HG02678 (cell line): ENCODE data around the gene ASB14.
"Not testable (repeated sequence)": the region's sequence is repeated elsewhere in the genome, so short reads cannot be mapped to it uniquely, and the experiment has no call there.

ENCODE experiments used
- ATAC-seq: cut with Tn5 transposase; IDR thresholded peaks from one replicate; pipeline ENCODE4 v1.9.1; 2021; ENCODE audit warnings: mild to moderate bottlenecking, moderate library complexity; ENCODE audit not compliant: unreplicated experiment

The ASB14 gene

GRCh38 chr3:57292159-57292896 is at the start of gene ASB14:
ASB14 (minus strand) TSS chr3:57292685; CDS start chr3:57292033, 652 bp downstream.
- no peak for ATAC-seq

- ATAC-seq, result not testable (repeated sequence)
Measured at GRCh38 chr3:57339071-57339642, 46.7 kb upstream of the ASB14 start.

- ATAC-seq, result not testable (repeated sequence)
Measured at GRCh38 chr3:57338272-57339070, 46.0 kb upstream of the ASB14 start.

GRCh38 chr3:57335283-57335938 is 42.9 kb upstream of the ASB14 start:
- no peak for ATAC-seq

GRCh38 chr3:57331078-57331610 is 38.7 kb upstream of the ASB14 start:
- no peak for ATAC-seq

- ATAC-seq, result not testable (repeated sequence)
Measured at GRCh38 chr3:57326498-57326897, 34.0 kb upstream of the ASB14 start.

- ATAC-seq, result no peak
Measured at GRCh38 chr3:57314204-57314603, 21.7 kb upstream of the ASB14 start.

- ATAC-seq, result no peak
Measured at GRCh38 chr3:57309769-57310360, 17.4 kb upstream of the ASB14 start.

GRCh38 chr3:57303520-57303919 is 11.0 kb upstream of the ASB14 start:
- ATAC-seq, result not testable (repeated sequence)

GRCh38 chr3:57298041-57298440 is 5.6 kb upstream of the ASB14 start:
- no peak for ATAC-seq

- ATAC-seq, result no peak
Measured at GRCh38 chr3:57292897-57293526, 527 bp upstream of the ASB14 start.

- ATAC-seq, result no peak
Measured at GRCh38 chr3:57288403-57288802, 4.1 kb downstream of the ASB14 start.

GRCh38 chr3:57287205-57287604 is 5.3 kb downstream of the ASB14 start:
- ATAC-seq, result no peak

GRCh38 chr3:57283334-57283733 is 9.2 kb downstream of the ASB14 start:
- ATAC-seq, result no peak

- ATAC-seq, result no peak
Measured at GRCh38 chr3:57281715-57282114, 10.8 kb downstream of the ASB14 start.

GRCh38 chr3:57279685-57280084 is 12.8 kb downstream of the ASB14 start:
- ATAC-seq, result no peak

- no peak for ATAC-seq
Measured at GRCh38 chr3:57278237-57278636, 14.2 kb downstream of the ASB14 start.

GRCh38 chr3:57275393-57275792 is 17.1 kb downstream of the ASB14 start:
- ATAC-seq, result no peak

- ATAC-seq, result no peak
Measured at GRCh38 chr3:57274845-57275244, 17.6 kb downstream of the ASB14 start.

- ATAC-seq, result no peak
Measured at GRCh38 chr3:57268416-57268815, 24.1 kb downstream of the ASB14 start.
